Chondrocyte (in vitro differentiated cells): ENCODE results near the gene HS6ST3. TPM values are rescaled to one million over a fixed set of nuclear protein-coding genes. Genes with fewer than 3 reads are reported as not detected.
A peak's percentile ranks its signal among the peaks of the same experiment; 100 is the strongest.
"Not testable (repeated sequence)": the region's sequence is repeated elsewhere in the genome, so short reads cannot be mapped to it uniquely, and the experiment has no call there.

ENCODE experiments used
- DNase-seq: peaks from one replicate; pipeline ENCODE4 v3.0.0; 2021; ENCODE audit warnings: mixed read lengths, low spot score
- H3K27ac Mint-ChIP-seq: one replicate; pipeline ENCODE4 v1.8.0; 2021; ENCODE audit warnings: mild to moderate bottlenecking, moderate library complexity, mixed read lengths; ENCODE audit not compliant: unreplicated experiment
- H3K27me3 Mint-ChIP-seq: 2 replicates; pipeline ENCODE4 v1.8.0; 2021; ENCODE audit warnings: low read depth, mixed read lengths
- H3K36me3 Mint-ChIP-seq: 2 replicates; pipeline ENCODE4 v1.8.0; 2021; ENCODE audit warnings: low read depth, mixed read lengths
- H3K4me1 Mint-ChIP-seq: 2 replicates; pipeline ENCODE4 v1.8.0; 2021; ENCODE audit warnings: low read depth, mild to moderate bottlenecking, mixed read lengths
- H3K4me3 Mint-ChIP-seq: one replicate; pipeline ENCODE4 v1.8.0; 2021; ENCODE audit warnings: mild to moderate bottlenecking, moderate library complexity, mixed read lengths; ENCODE audit not compliant: unreplicated experiment
- H3K9me3 Mint-ChIP-seq: 2 replicates; pipeline ENCODE4 v1.8.0; 2021; ENCODE audit warnings: low read depth, mixed read lengths
- CTCF ChIP-seq: fragments of 200-600 bp; sonication (generic); IDR thresholded peaks from 2 replicates; pipeline ENCODE4 v1.5.0; 2021; ENCODE audit warnings: antibody characterized with exemption, mild to moderate bottlenecking, moderate library complexity
- long read RNA-seq: library from polyadenylated mRNA; stranded (forward); transcript quantifications from one replicate; pipeline ENCODE4 v2.0.0, GENCODE V29; 2021
- total RNA-seq: library from RNA; stranded (reverse); gene quantifications from 3 replicates; pipeline ENCODE4 v1.2.1, GENCODE V29; 2021

HS6ST3 gene
- not detected in 3 replicates for total RNA-seq
- long read RNA-seq = 0 reads

DNA sequence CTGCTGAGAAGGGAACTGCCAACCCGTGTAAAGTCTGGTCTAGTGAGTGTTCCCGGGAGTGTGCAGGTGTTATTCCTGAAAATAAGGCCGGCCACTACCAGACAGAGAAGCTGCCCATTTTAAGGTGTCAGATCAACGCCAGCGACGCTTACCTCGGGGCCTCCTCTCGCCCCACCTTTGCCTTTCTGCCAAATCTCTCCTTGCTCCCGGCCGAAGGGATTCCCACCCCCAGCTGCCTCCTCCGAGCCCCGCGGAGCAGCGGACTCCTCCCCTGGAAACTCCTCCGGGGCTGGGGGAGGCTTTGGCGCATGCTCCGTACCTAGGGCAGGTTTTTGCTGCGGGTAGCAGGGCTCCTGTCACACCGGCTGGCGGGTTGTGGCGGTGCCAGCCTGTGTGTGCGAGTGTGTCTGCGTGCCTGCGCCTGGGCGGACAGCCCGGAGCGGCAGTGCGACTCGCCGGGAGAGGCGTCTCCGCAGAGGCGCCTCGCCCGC, at the start of gene HS6ST3:
TSS of gene HS6ST3 (plus strand) at position 359 of the 491 bp plus-strand sequence.
- no peak for TF ChIP-seq CTCF
- peak within 1 kb of the TSS; percentile 62 for H3K4me3 Mint-ChIP-seq
- H3K4me1 Mint-ChIP-seq = peaks cover 13% of the 10 kb centered on the region
- H3K27ac Mint-ChIP-seq = no peak within 1 kb of the TSS
- peaks cover 2% of the 10 kb centered on the region for H3K36me3 Mint-ChIP-seq
- H3K9me3 Mint-ChIP-seq = no peaks in the 10 kb centered on the region
- peaks cover 70% of the 10 kb centered on the region for H3K27me3 Mint-ChIP-seq
- DNase-seq = no peak

DNA sequence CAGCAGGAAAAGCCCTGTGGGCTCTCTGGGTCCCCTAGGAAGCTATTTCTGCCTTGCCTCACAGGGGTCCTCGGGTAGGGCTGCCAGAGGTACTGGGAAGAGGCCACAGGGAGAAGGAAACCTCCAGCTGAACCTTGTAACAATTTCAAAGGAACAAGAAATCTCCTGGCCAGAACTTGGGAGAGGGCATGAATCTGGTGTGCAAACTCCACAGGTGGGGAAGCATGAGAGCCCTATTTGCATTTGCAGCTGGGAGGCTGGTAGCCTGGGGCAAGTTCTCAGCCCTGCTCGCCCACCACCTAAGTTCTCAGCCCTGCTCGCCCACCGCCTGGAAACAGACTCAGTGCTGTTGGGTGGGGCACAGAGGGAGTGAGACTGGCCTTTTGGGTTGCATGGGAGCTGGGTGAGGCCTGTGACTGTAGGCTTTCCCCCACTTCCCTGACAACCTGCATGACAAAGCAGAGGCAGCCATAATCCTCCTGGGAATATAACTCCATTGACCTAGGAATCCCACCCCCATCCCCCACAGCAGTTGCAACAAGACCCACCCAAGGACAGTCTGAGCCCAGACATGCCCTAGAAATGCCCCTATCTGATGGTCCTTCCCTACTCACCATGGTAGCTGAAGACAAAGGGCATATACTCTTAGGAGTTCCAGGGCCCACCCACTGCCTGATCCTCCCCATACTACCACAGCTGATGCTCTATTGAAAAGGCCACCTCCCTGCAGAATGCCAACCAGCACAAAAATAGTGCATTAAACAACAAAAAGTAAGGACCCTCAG, 48.4 kb upstream of the HS6ST3 start:
- H3K9me3 Mint-ChIP-seq = peaks cover 19% of the 10 kb centered on the region
- H3K4me1 Mint-ChIP-seq = peaks cover 6% of the 10 kb centered on the region
- H3K36me3 Mint-ChIP-seq = peaks cover 8% of the 10 kb centered on the region
- no peak for TF ChIP-seq CTCF
- no peaks in the 10 kb centered on the region for H3K27me3 Mint-ChIP-seq
- no peak for DNase-seq
- H3K27ac Mint-ChIP-seq = no peak overlapping the region
- no peak overlapping the region for H3K4me3 Mint-ChIP-seq

DNA sequence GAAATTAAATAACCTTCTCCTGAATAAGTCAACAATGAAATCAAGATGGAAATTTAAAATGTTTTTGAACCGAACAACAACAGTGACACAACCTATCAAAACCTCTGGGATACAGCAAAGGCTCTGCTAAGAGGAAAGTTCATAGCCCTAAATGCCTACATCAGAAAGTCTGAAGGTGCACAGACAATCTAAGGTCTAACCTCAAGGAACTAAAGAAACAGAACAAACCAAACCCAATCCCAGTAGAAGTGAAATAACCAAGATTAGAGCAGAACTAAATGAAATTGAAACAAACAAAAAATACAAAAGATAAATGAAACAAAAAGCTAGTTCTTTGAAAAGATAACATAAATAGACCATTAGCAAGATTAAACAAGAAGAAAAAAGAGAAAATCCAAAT, 45.7 kb upstream of the HS6ST3 start:
- Mint-ChIP-seq H3K27ac (no peak overlapping the region), H3K9me3 (peaks cover 19% of the 10 kb centered on the region), H3K4me1 (peaks cover 6% of the 10 kb centered on the region), H3K27me3 (no peaks in the 10 kb centered on the region), H3K4me3 (no peak overlapping the region), H3K36me3 (peaks cover 8% of the 10 kb centered on the region)
- no peak for DNase-seq
- TF ChIP-seq CTCF = no peak

DNA sequence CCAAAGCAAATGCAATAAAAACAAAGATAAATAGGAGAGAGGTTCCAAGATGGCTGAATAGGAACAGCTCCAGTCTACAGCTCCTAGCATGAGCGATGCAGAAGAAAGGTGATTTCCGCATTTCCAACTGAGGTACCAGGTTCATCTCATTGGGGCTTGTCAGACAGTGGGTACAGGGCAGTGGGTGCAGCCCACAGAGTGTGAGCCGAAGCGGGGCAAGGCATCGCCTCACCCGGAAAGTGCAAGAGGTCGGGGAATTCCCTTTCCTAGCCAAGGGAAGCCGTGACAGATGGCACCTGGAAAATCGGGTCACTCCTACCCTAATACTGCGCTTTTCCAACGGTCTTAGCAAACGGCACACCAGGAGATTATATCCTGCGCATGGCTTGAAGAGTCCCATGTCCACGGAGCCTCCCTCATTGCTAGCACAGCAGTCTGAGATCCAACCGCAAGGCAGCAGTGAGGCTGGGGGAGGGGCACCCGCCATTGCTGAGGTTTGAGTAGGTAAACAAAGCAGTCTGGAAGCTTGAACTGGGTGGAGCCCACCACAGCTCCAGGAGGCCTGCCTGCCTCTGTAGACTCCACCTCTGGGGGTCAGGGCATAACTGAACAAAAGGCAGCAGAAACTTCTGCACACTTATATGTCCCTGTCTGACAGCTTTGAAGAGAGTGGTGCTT, 43.3 kb upstream of the HS6ST3 start:
- H3K4me1 Mint-ChIP-seq, H3K27me3 Mint-ChIP-seq, H3K36me3 Mint-ChIP-seq, H3K27ac Mint-ChIP-seq, H3K4me3 Mint-ChIP-seq: not testable (repeated sequence)
- DNase-seq = peak; percentile 55
- peaks cover 19% of the 10 kb centered on the region for H3K9me3 Mint-ChIP-seq

- not testable (repeated sequence) for H3K9me3 Mint-ChIP-seq, DNase-seq, H3K4me3 Mint-ChIP-seq, H3K27me3 Mint-ChIP-seq, H3K27ac Mint-ChIP-seq, H3K36me3 Mint-ChIP-seq
- H3K4me1 Mint-ChIP-seq = peaks cover 12% of the 10 kb centered on the region
These were observed 39.0 kb upstream of the HS6ST3 start for GRCh38 chr13:96050955-96051354.

DNA sequence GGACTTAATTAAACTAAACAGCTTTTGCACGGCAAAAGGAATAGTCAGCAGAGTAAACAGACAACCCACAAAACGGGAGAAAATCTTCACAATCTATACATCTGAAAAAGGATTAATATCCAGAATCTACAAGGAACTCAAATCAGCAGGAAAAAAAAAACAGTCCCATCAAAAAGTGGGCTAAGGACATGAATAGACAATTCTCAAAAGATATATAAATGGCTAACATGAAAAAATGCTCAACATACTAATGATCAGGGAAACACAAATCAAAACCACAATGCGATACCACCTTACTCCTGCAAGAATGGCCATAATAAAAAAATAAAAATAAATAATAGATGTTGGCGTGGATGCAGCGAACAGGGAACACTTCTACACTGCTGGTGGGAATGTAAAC, 38.4 kb upstream of the HS6ST3 start:
- H3K4me3 Mint-ChIP-seq, H3K36me3 Mint-ChIP-seq, H3K27me3 Mint-ChIP-seq, H3K27ac Mint-ChIP-seq, DNase-seq, H3K9me3 Mint-ChIP-seq: not testable (repeated sequence)
- H3K4me1 Mint-ChIP-seq = peaks cover 12% of the 10 kb centered on the region

DNA sequence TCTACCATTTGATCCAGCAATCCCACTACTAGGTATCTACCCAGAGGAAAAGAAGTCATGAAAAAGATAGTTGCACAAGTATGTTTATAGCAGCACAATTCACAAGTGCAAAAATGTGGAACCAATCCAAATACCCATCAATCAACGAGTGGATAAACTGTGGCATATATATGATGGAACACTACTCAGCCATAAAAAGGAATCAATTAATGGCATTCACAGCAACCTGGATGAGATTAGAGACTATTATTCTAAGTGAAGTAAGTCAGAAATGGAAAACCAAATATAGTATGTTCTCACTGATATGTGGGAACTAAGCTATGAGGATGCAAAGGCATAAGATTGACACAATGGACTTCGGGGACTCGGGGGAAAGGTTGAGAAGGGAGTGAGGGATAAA, 38.0 kb upstream of the HS6ST3 start:
- H3K27ac Mint-ChIP-seq, H3K9me3 Mint-ChIP-seq, H3K36me3 Mint-ChIP-seq, DNase-seq, H3K27me3 Mint-ChIP-seq: not testable (repeated sequence)
- Mint-ChIP-seq H3K4me1 (peaks cover 12% of the 10 kb centered on the region), H3K4me3 (peak overlapping the region; percentile 86)
